Activated CD8-positive, alpha-beta T cell treated with anti-CD3 and anti-CD28 coated beads for 36 hours (primary cell): ENCODE data around the gene HIRA. TPM values are rescaled to one million over a fixed set of nuclear protein-coding genes. Genes with fewer than 3 reads are reported as not detected.

Experiments used
- ATAC-seq: fragments of 200-7000 bp; cut with Tn5 transposase; one replicate; pipeline ENCODE4 v1.10.0; 2021; ENCODE audit warnings: mild to moderate bottlenecking, moderate library complexity
- CTCF ChIA-PET: fragments of 350-600 bp; sonication (Branson Sonifier 250); formaldehyde crosslinking; loops from one replicate; lab custom pipeline; 2021; ENCODE audit warnings: antibody characterized with exemption; lab: Charles Lee
- POLR2A ChIA-PET: fragments of 350-600 bp; sonication (Branson Sonifier 250); formaldehyde crosslinking; loops from one replicate; lab custom pipeline; 2021; ENCODE audit warnings: antibody characterized with exemption; lab: Charles Lee
- DNase-seq: peaks from one replicate; pipeline ENCODE4 v3.0.0-alpha.2; 2020
- H3K27ac Mint-ChIP-seq: one replicate; pipeline ENCODE4 v1.8.0; 2021; ENCODE audit warnings: mild to moderate bottlenecking, mixed read lengths
- H3K27me3 Mint-ChIP-seq: one replicate; pipeline ENCODE4 v1.8.0; 2021; ENCODE audit warnings: mixed read lengths
- H3K36me3 Mint-ChIP-seq: one replicate; pipeline ENCODE4 v1.8.0; 2021; ENCODE audit warnings: low read depth, mixed read lengths
- H3K4me1 Mint-ChIP-seq: one replicate; pipeline ENCODE4 v1.8.0; 2021; ENCODE audit warnings: low read depth, mixed read lengths
- H3K4me3 Mint-ChIP-seq: one replicate; pipeline ENCODE4 v1.8.0; 2021; ENCODE audit warnings: mild to moderate bottlenecking, moderate library complexity, mixed read lengths
- H3K9me3 Mint-ChIP-seq: one replicate; pipeline ENCODE4 v1.8.0; 2021; ENCODE audit warnings: mixed read lengths
- CTCF ChIP-seq: fragments of 200-600 bp; IDR thresholded peaks from one replicate; pipeline ENCODE4 v1.8.0; 2022; ENCODE audit warnings: antibody characterized with exemption, mild to moderate bottlenecking
- intact Hi-C: fragments of 100-400 bp; cut with micrococcal nuclease; formaldehyde crosslinking; loops from one replicate; pipeline ENCODE4 v1.10.0; 2022
- total RNA-seq, 2 experiments: library from RNA; stranded (reverse); gene quantifications; one replicate each; pipeline ENCODE4 v1.2.3, GENCODE V29; 2021

Gene HIRA
- total RNA-seq, 2 experiments from 2014 or later: 29.7 to 30.5 TPM

GRCh38 chr22:19432133-19432851 is 759 bp upstream of the HIRA start, which contains the start of gene MRPL40:
Gene MRPL40, plus strand, starts transcription at chr22:19432545. Its CDS starts 10 bp downstream, at chr22:19432555.
- POLR2A ChIA-PET: interaction anchor here (0.7 to 6.8 kb wide), 12 partner anchors 9 to 288 kb away, joined by 3 to 109 read pairs (median 4); partner anchors contain the start of genes C22orf39 and ESS2
- peak within 1 kb of the TSS; percentile 91 for H3K4me3 Mint-ChIP-seq
- H3K9me3 Mint-ChIP-seq: no peaks in the 10 kb centered on the region
- CTCF ChIA-PET: interaction anchor here (1.0 to 1.2 kb wide), 2 partner anchors 13 kb away, joined by 3 to 4 read pairs; no protein-coding TSS in a partner anchor
- peak within 1 kb of the TSS; percentile 92 for H3K27ac Mint-ChIP-seq
- peak; percentile 93 for DNase-seq
- peaks cover 45% of the 10 kb centered on the region for H3K36me3 Mint-ChIP-seq
- peaks cover 35% of the 10 kb centered on the region for H3K4me1 Mint-ChIP-seq
- no peaks in the 10 kb centered on the region for H3K27me3 Mint-ChIP-seq
- TF ChIP-seq CTCF: no peak
- intact Hi-C loops: no loop called here
- ATAC-seq: peak; percentile 87

GRCh38 chr22:19430890-19431541 is 517 bp downstream of the HIRA start:
- no peak for ATAC-seq
- intact Hi-C loops: no loop called here
- Mint-ChIP-seq H3K27me3 (no peaks in the 10 kb centered on the region), H3K9me3 (no peaks in the 10 kb centered on the region), H3K36me3 (peaks cover 48% of the 10 kb centered on the region), H3K27ac (peak overlapping the region; percentile 90), H3K4me1 (peaks cover 48% of the 10 kb centered on the region), H3K4me3 (peak overlapping the region; percentile 91)
- peak; percentile 36 for DNase-seq
- POLR2A ChIA-PET: interaction anchor here (0.6 to 6.8 kb wide), 14 partner anchors 10 to 287 kb away, joined by 3 to 109 read pairs (median 4); partner anchors contain the start of genes C22orf39, CDC45 and ESS2
- TF ChIP-seq CTCF: no peak
- CTCF ChIA-PET: interaction anchor here (1.0 kb wide), 1 partner anchor 14 kb away, joined by 4 read pairs; no protein-coding TSS in a partner anchor

GRCh38 chr22:19429950-19430889 is 1.3 kb downstream of the HIRA start:
- Mint-ChIP-seq H3K9me3 (no peaks in the 10 kb centered on the region), H3K4me3 (peak overlapping the region; percentile 91), H3K36me3 (peaks cover 44% of the 10 kb centered on the region), H3K4me1 (peaks cover 50% of the 10 kb centered on the region), H3K27me3 (no peaks in the 10 kb centered on the region), H3K27ac (peak overlapping the region; percentile 90)
- ChIA-PET CTCF (no interaction called here), POLR2A (interaction anchor here (1.0 to 6.8 kb wide), 7 partner anchors 9 to 50 kb away, joined by 3 to 109 read pairs (median 7); partner anchors contain the start of genes C22orf39 and CDC45)
- intact Hi-C loops: no loop called here
- ATAC-seq (peak; percentile 6), DNase-seq (peak; percentile 65)
- TF ChIP-seq CTCF: no peak

GRCh38 chr22:19424186-19424500 is 7.4 kb downstream of the HIRA start:
- peak overlapping the region; percentile 48 for H3K27ac Mint-ChIP-seq

More at GRCh38 chr22:19424186-19424500, 7.4 kb downstream of the HIRA start:
- no peak for ATAC-seq
- ChIA-PET CTCF (no interaction called here), POLR2A (interaction anchor here (0.6 kb wide), 2 partner anchors 8 to 54 kb away, joined by 3 read pairs; no protein-coding TSS in a partner anchor)
- H3K36me3 Mint-ChIP-seq: peaks cover 14% of the 10 kb centered on the region
- intact Hi-C loops: no loop called here
- peaks cover 73% of the 10 kb centered on the region for H3K4me1 Mint-ChIP-seq
- H3K9me3 Mint-ChIP-seq: no peaks in the 10 kb centered on the region
- TF ChIP-seq CTCF: no peak
- DNase-seq: no peak
- H3K27me3 Mint-ChIP-seq: no peaks in the 10 kb centered on the region
- H3K4me3 Mint-ChIP-seq: no peak overlapping the region
